ENCODE measurements around the gene CATSPERZ. TPM values are rescaled to one million over a fixed set of nuclear protein-coding genes. Genes with fewer than 3 reads are reported as not detected.

CATSPERZ gene
- total and polyA plus RNA-seq, 2 of the 8 experiments (the other 6 are each of a cell fraction or from before 2014, with no cell fraction given), result 0.77 TPM; not detected in 1

DNA sequence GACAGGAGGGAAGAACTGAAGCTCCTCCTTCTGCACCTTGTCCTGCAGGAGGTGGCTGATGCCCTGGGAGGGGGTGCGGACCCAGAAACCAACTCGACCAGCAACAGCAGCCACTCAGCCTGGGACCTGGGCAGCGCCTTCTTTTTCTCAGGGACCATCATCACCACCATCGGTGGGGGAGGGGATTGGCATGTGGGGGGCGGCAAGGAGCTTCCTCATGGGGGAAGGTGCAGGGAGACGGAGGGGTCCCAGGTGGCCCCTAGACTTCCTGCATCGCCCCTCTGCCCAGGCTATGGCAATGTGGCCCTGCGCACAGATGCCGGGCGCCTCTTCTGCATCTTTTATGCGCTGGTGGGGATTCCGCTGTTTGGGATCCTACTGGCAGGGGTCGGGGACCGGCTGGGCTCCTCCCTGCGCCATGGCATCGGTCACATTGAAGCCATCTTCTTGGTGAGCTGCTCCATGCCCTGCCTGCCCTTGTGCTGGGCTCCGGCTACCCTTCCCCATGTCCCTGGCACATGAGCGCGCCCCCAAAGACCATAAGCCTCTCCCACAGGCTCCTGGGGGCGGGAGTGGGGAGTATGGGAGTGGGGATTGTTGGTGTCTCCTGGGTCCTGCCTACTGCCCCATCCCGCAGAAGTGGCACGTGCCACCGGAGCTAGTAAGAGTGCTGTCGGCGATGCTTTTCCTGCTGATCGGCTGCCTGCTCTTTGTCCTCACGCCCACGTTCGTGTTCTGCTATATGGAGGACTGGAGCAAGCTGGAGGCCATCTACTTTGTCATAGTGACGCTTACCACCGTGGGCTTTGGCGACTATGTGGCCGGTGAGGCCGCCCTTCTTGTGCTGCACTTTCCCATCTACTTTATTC, 3.1 kb upstream of the CATSPERZ start:
- H4K8ac ChIP-seq (ENCODE audit: extremely low read depth, insufficient read depth, low read length), result no peak overlapping the region
- H4K91ac ChIP-seq (replicated peaks; ENCODE audit: insufficient read length, low read length), result peak overlapping the region; percentile 65
- H3K4me2 ChIP-seq (ENCODE audit: insufficient read depth in 1 of 2, low read depth in 2 of 2, low read length in 2 of 2), result peak overlapping the region; percentile 57 to 63
- H2BK120ac ChIP-seq (replicated peaks; ENCODE audit: low read depth, low read length), result no peak overlapping the region
- ChIA-PET CTCF (ENCODE audit: partially characterized antibody) (interaction anchor here (0.8 to 2.6 kb wide), 7 partner anchors 12 to 279 kb away, joined by 3 to 10 read pairs (median 3); partner anchors contain the start of genes BAD, GPR137 and TRMT112), POLR2A (ENCODE audit: partially characterized antibody) (interaction anchor here (0.5 to 1.9 kb wide), 10 partner anchors 12 to 65 kb away, joined by 3 to 14 read pairs (median 4); partner anchors contain the start of genes BAD, GPR137, PRDX5 and TRMT112)
- DNase-seq (ENCODE audit: low read depth in 1 of 2, low spot score in 2 of 2) (peak in 1 of 2 experiments; percentile 67), FAIRE-seq (no peak)
- H4K5ac ChIP-seq (ENCODE audit: insufficient read length, low read depth, low read length), result no peak overlapping the region
- peaks cover 0 to 4% (median 0%) of the 10 kb centered on the region in 4 experiments; a peak in 1 of 8 replicates for H3K36me3 ChIP-seq (ENCODE audit: control insufficient read depth in 2 of 4, insufficient read depth in 4 of 4, low read length in 3 of 4)
- peaks cover 0 to 27% (median 14%) of the 10 kb centered on the region in 4 experiments; a peak in 5 of 7 replicates for H3K4me1 ChIP-seq (replicated peaks in 1 of 4; ENCODE audit: control insufficient read depth in 3 of 4, insufficient read depth in 4 of 4, low read length in 3 of 4)
- 26% methylated on average over 31 of the region's 34 CpGs; no CpG with 5 or more reads in 1 of the 2 experiments for WGBS, 2 experiments (ENCODE audit: extremely low coverage in 1 of 2, insufficient coverage in 1 of 2, insufficient read length in 1 of 2, insufficient replicate concordance in 2 of 2, low coverage in 1 of 2, low lambda C conversion rate in 2 of 2, missing lambda C conversion rate in 1 of 2)
- peaks cover 7% of the 10 kb centered on the region; the same call in 1 of the 2 replicates for H3K23me2 ChIP-seq (ENCODE audit: low read depth, low read length)
- no peaks in the 10 kb centered on the region; a peak in 1 of 4 replicates for H3K9me3 ChIP-seq (ENCODE audit: insufficient read depth in 2 of 2, low read depth in 1 of 2, low read length in 1 of 2)
- H3K27ac ChIP-seq (ENCODE audit: low read depth, low read length), result no peak overlapping the region
- H4K20me1 ChIP-seq (replicated peaks in 1 of 2; ENCODE audit: control insufficient read depth in 1 of 2, insufficient read depth in 2 of 2, low read length in 2 of 2), result peaks cover 0 to 17% of the 10 kb centered on the region in 2 experiments
- H3K79me2 ChIP-seq (ENCODE audit: control insufficient read depth in 1 of 2, insufficient read depth in 2 of 2, low read length in 2 of 2), result no peaks in the 10 kb centered on the region
- peak overlapping the region; percentile 61; the same call in 1 of the 2 replicates for H2BK20ac ChIP-seq (ENCODE audit: low read length)
- H2AFZ ChIP-seq (ENCODE audit: low read length), result no peak overlapping the region; the same call in 1 of the 2 replicates
- no peak overlapping the region for H3K56ac ChIP-seq (replicated peaks; ENCODE audit: insufficient read length, low read depth, low read length)
- peaks cover 78 to 99% (median 90%) of the 10 kb centered on the region in 4 experiments for H3K27me3 ChIP-seq (replicated peaks in 1 of 4; ENCODE audit: control insufficient read depth in 3 of 4, extremely low read depth in 1 of 4, insufficient read depth in 3 of 4, low read length in 3 of 4)
- H3K79me1 ChIP-seq (ENCODE audit: low read depth, low read length), result no peaks in the 10 kb centered on the region
- H3K4me3 ChIP-seq (ENCODE audit: extremely low read depth in 1 of 4, insufficient read depth in 2 of 4, low read depth in 3 of 4, low read length in 4 of 4), result peak overlapping the region in 2 of 4 experiments; percentile 6 to 47; a peak in 3 of 8 replicates
- no peak overlapping the region for H3K9ac ChIP-seq (replicated peaks in 1 of 4; ENCODE audit: extremely low read depth in 1 of 4, low read depth in 3 of 4, low read length in 3 of 4)
- H3K4ac ChIP-seq (replicated peaks; ENCODE audit: insufficient read length, low read depth, low read length), result no peak overlapping the region
- H3K23ac ChIP-seq (ENCODE audit: insufficient read length), result no peak overlapping the region
- no peak overlapping the region for H3K14ac ChIP-seq (ENCODE audit: insufficient read length)
- H2AK5ac ChIP-seq (ENCODE audit: low read depth, low read length), result no peak overlapping the region; the same call in 1 of the 2 replicates
- H3K18ac ChIP-seq (ENCODE audit: extremely low read depth, low read length), result no peak overlapping the region
- no peak overlapping the region for H2BK15ac ChIP-seq (ENCODE audit: low read length)
- no peak overlapping the region for H2BK5ac ChIP-seq (ENCODE audit: low read depth, low read length)
- peak overlapping the region; percentile 60; the same call in 1 of the 2 replicates for H2BK12ac ChIP-seq (ENCODE audit: low read depth, low read length)
- no peak for TF ChIP-seq TBP (IDR thresholded peaks at IDR 0.05; ENCODE audit: low read depth, low read length)
- TF ChIP-seq, protein P1, sequence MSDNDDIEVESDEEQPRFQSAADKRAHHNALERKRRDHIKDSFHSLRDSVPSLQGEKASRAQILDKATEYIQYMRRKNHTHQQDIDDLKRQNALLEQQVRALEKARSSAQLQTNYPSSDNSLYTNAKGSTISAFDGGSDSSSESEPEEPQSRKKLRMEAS (IDR thresholded peaks at IDR 0.05), result peak; percentile 87
- TF ChIP-seq E2F6 (IDR thresholded peaks at IDR 0.05), result peak; percentile 77
- no peak for TF ChIP-seq YY1 (IDR thresholded peaks at IDR 0.05; ENCODE audit: low read depth, low read length)
- no peak for TF ChIP-seq TAF1 (IDR thresholded peaks at IDR 0.05; ENCODE audit: low read depth, low read length)
- peak; percentile 63 for TF ChIP-seq SUZ12 (IDR thresholded peaks at IDR 0.05; ENCODE audit: low read length)
- peak; percentile 16 for TF ChIP-seq ASH2L (IDR thresholded peaks at IDR 0.05; ENCODE audit: low read length)
- no peak for TF ChIP-seq RBBP5 (IDR thresholded peaks at IDR 0.05; ENCODE audit: borderline replicate concordance, low read depth, low read length)
- no peak for TF ChIP-seq SP1 (IDR thresholded peaks at IDR 0.05; ENCODE audit: low read depth, low read length)
- TF ChIP-seq CBX8 (IDR thresholded peaks at IDR 0.05; ENCODE audit: borderline replicate concordance, low read depth, low read length), result no peak
